Measurements from ENCODE around the gene SYTL4.

GRCh38 chrX:100680756-100681155 lies 51.2 kb downstream of the SYTL4 start:
- TF ChIP-seq CTCF (IDR thresholded peaks at IDR 0.05; ENCODE audit: insufficient read depth, low read length) (no peak), POLR2AphosphoS5 (IDR thresholded peaks at IDR 0.05; ENCODE audit: low read depth) (no peak)
